Lung (tissue), 12 donors: Measurements from ENCODE around the gene PPP2R5C. TPM values are rescaled to one million over a fixed set of nuclear protein-coding genes. Genes with fewer than 3 reads are reported as not detected.

ENCODE experiments used
- ATAC-seq: fragments of 200-7000 bp; cut with Tn5 transposase; one replicate; pipeline ENCODE4 v1.9.1; 2020; ENCODE audit warnings: moderate number of reproducible peaks; ENCODE audit not compliant: insufficient read depth, low FRiP score
- DNase-seq, 3 donors: peaks; one replicate each; pipeline ENCODE4 v3.0.0-alpha.2; 2013 to 2017
- H3K27ac ChIP-seq, 2 donors: one replicate each; pipeline ENCODE4 v1.5.1; 2013; ENCODE audit warnings: mild to moderate bottlenecking in 2 of 2, moderate library complexity in 2 of 2, control low read depth in 1 of 2, inconsistent platforms in 1 of 2, low read depth in 1 of 2, low read length in 1 of 2
- H3K27me3 ChIP-seq, 3 donors: one replicate each; pipeline ENCODE4 v1.5.1; 2013; ENCODE audit warnings: low read length in 2 of 3; ENCODE audit not compliant: control insufficient read depth in 3 of 3, insufficient read depth in 3 of 3
- H3K36me3 ChIP-seq, 4 donors: one replicate each; pipeline ENCODE4 v1.5.1; 2013; ENCODE audit warnings: low read length in 4 of 4, mild to moderate bottlenecking in 1 of 4, moderate library complexity in 1 of 4; ENCODE audit not compliant: control insufficient read depth in 4 of 4, insufficient read depth in 4 of 4
- H3K4me1 ChIP-seq, 5 donors: one replicate each; pipeline ENCODE4 v1.5.1; 2013; ENCODE audit warnings: low read length in 5 of 5, mild to moderate bottlenecking in 2 of 5, moderate library complexity in 1 of 5; ENCODE audit not compliant: control insufficient read depth in 5 of 5, insufficient read depth in 5 of 5
- H3K4me3 ChIP-seq: one replicate; pipeline ENCODE4 v1.5.1; 2013; ENCODE audit warnings: mild to moderate bottlenecking, control low read depth, moderate library complexity
- H3K9ac ChIP-seq, 2 donors: one replicate each; pipeline ENCODE4 v1.5.1; 2013; ENCODE audit warnings: low read length in 2 of 2, control low read depth in 1 of 2; ENCODE audit not compliant: insufficient read depth in 1 of 2
- H3K9me3 ChIP-seq, 4 donors: one replicate each; pipeline ENCODE4 v1.5.1; 2013; ENCODE audit warnings: low read length in 3 of 4, mild to moderate bottlenecking in 1 of 4, moderate library complexity in 1 of 4; ENCODE audit not compliant: control insufficient read depth in 4 of 4, insufficient read depth in 3 of 4
- WGBS, 2 donors: extraction: QIAGEN DNeasy Blood & Tissue Kit; methylation state at CpG; one replicate each; pipeline ENCODE4 v1.1.7; 2013; 5-methylcytosine and 5-hydroxymethylcytosine counted together
- polyA plus RNA-seq, 2 donors: library from polyadenylated mRNA; stranded (reverse); fragments of 200-250 nt; gene quantifications; one replicate each; pipeline ENCODE4 v1.2.1, GENCODE V29; 2013
- total RNA-seq, 2 donors: library from RNA; depleted of rRNA in 1 of 2; stranded (reverse); fragments of >200 nt in 1 of 2; gene quantifications; one replicate each; pipeline ENCODE4 v1.2.1, GENCODE V29; 2014 to 2021
- TF ChIP-seq, protein P1 (sequence below): IDR thresholded peaks from 2 replicates; pipeline ENCODE4 v1.5.1; 2012; ENCODE audit warnings: mild to moderate bottlenecking; ENCODE audit errors: control extremely low read depth, extremely low read depth
- donor health status: control.
- donor health status: control.
- donor health status: Bipolar disorder and iron deficiency.
- donor health status: healthy.
- donor health status: DM: yes; HTN: yes; CAD: no.

The PPP2R5C gene
- total and polyA plus RNA-seq, 4 donors, result 66.6 to 180 (median 126) TPM

DNA sequence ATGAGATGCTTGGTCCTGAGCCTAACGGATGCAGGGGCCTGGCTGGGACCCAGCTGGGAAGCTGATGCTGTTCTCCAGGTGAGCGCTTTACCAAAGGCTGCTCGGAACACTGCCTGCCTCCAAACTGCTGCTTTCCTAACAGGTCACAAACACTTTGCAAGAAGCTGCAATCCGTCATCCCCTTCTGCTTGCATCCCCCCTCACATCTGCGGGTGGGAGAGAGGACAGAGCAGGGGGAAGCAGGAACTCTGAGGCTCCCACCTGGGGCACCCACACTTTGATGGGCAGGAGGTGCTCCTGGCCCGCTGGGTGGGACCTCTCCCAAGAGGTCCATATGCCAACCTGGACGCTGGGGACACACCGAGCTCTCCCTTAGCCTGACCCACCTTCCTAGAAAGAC is 24.9 kb upstream of the PPP2R5C start:
- ATAC-seq, result no peak

GRCh38 chr14:101737414-101738339 is 23.8 kb upstream of the PPP2R5C start:
- Histone ChIP-seq H3K27me3 (no peaks in the 10 kb centered on the region), H3K36me3 (no peaks in the 10 kb centered on the region), H3K9ac (no peak overlapping the region), H3K27ac (no peak overlapping the region), H3K4me3 (no peak overlapping the region), H3K9me3 (peaks cover 0 to 8% (median 3%) of the 10 kb centered on the region in 4 donors), H3K4me1 (no peaks in the 10 kb centered on the region)
- TF ChIP-seq, protein P1, sequence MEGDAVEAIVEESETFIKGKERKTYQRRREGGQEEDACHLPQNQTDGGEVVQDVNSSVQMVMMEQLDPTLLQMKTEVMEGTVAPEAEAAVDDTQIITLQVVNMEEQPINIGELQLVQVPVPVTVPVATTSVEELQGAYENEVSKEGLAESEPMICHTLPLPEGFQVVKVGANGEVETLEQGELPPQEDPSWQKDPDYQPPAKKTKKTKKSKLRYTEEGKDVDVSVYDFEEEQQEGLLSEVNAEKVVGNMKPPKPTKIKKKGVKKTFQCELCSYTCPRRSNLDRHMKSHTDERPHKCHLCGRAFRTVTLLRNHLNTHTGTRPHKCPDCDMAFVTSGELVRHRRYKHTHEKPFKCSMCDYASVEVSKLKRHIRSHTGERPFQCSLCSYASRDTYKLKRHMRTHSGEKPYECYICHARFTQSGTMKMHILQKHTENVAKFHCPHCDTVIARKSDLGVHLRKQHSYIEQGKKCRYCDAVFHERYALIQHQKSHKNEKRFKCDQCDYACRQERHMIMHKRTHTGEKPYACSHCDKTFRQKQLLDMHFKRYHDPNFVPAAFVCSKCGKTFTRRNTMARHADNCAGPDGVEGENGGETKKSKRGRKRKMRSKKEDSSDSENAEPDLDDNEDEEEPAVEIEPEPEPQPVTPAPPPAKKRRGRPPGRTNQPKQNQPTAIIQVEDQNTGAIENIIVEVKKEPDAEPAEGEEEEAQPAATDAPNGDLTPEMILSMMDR, result no peak
- 59 to 70% methylated on average over 11 of the region's 11 CpGs for WGBS, 2 donors
- no peak for DNase-seq
- ATAC-seq, result no peak

More for the DNA sequence above, 24.9 kb upstream of the PPP2R5C start:
- Histone ChIP-seq H3K27ac (no peak overlapping the region), H3K27me3 (no peaks in the 10 kb centered on the region), H3K4me3 (no peak overlapping the region), H3K36me3 (no peaks in the 10 kb centered on the region), H3K9me3 (peaks cover 0 to 8% (median 3%) of the 10 kb centered on the region in 4 donors), H3K9ac (no peak overlapping the region), H3K4me1 (peaks cover 0 to 3% (median 0%) of the 10 kb centered on the region in 5 donors)
- DNase-seq, result no peak
- TF ChIP-seq, protein P1, result no peak
- WGBS, 2 donors, result 86% methylated on average over 8 of the region's 8 CpGs

DNA sequence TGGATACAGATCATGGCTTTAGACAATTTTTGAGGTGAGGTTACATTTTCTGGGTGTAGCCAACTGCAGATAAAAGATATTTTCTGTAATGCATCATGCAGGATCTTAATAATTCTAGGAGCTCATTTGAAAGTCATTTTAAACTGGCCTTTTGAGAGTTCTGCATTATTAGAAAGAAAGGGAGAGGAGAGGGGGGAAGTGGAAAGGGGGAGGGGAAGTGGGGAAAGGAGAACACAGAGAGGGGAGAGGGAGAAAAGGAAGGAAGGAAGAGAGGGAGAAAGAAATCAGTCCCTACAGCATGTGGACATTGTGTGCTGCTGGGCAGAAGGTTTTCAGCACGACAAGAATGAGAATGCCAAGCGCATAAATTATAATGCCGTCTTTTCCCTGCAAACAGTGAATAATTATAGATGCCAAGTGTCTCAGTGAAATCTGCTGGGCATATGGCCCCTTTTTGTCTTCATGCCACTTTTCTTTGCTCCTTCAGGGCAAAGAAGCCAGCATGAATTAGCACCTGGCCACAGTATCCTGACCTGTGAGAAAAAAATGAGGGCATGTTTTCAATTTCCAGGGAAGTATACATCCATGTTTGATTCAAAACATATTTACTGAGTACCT is 22.7 kb upstream of the PPP2R5C start:
- Histone ChIP-seq H3K27me3 (no peaks in the 10 kb centered on the region), H3K9me3 (peaks cover 0 to 8% (median 3%) of the 10 kb centered on the region in 4 donors), H3K9ac (no peak overlapping the region), H3K4me3 (no peak overlapping the region), H3K27ac (no peak overlapping the region), H3K36me3 (no peaks in the 10 kb centered on the region), H3K4me1 (no peaks in the 10 kb centered on the region)
- TF ChIP-seq, protein P1, result no peak
- WGBS, 2 donors, result 43 to 53% methylated on average over 3 of the region's 3 CpGs
- no peak for DNase-seq
- no peak for ATAC-seq
